SW 1271 (cell line): Measurements from ENCODE around the gene FLOT2.
"Not testable (repeated sequence)": the region's sequence is repeated elsewhere in the genome, so short reads cannot be mapped to it uniquely, and the experiment has no call there.

Experiments used
- DNase-seq, 2 experiments: peaks; one replicate each; lab custom pipeline; 2025; lab: John Stamatoyannopoulos, UW

The FLOT2 gene

GRCh38 chr17:28895794-28896447, 1.6 kb downstream of the FLOT2 start:
- peak in 1 of 2 experiments; percentile 8 for DNase-seq

GRCh38 chr17:28893248-28894183, 4.0 kb downstream of the FLOT2 start:
- DNase-seq: not testable (repeated sequence)

GRCh38 chr17:28892024-28892423, 5.5 kb downstream of the FLOT2 start:
- no peak for DNase-seq

- no peak for DNase-seq
These were observed 6.3 kb downstream of the FLOT2 start for GRCh38 chr17:28891201-28891600.

GRCh38 chr17:28889996-28890395, 7.5 kb downstream of the FLOT2 start:
- DNase-seq: no peak

GRCh38 chr17:28888832-28889231, 8.7 kb downstream of the FLOT2 start:
- DNase-seq: no peak

GRCh38 chr17:28887871-28888471, 9.6 kb downstream of the FLOT2 start:
- no peak for DNase-seq

- no peak for DNase-seq
These were observed 11.6 kb downstream of the FLOT2 start for GRCh38 chr17:28885951-28886350.

- no peak for DNase-seq
These were observed 12.2 kb downstream of the FLOT2 start for GRCh38 chr17:28885363-28885762.

GRCh38 chr17:28883967-28884702, 13.4 kb downstream of the FLOT2 start:
- DNase-seq: no peak

GRCh38 chr17:28882154-28882895, 15.2 kb downstream of the FLOT2 start:
- DNase-seq: no peak

GRCh38 chr17:28881533-28882056, 15.9 kb downstream of the FLOT2 start:
- DNase-seq: no peak

- DNase-seq: no peak
These were observed 17.0 kb downstream of the FLOT2 start for GRCh38 chr17:28880572-28880945.

GRCh38 chr17:28879886-28880571, 17.5 kb downstream of the FLOT2 start:
- no peak for DNase-seq

GRCh38 chr17:28878981-28879380, 18.6 kb downstream of the FLOT2 start:
- DNase-seq: peak in 1 of 2 experiments; percentile 45

GRCh38 chr17:28878158-28878910, 19.2 kb downstream of the FLOT2 start:
- DNase-seq: no peak

- DNase-seq: not testable (repeated sequence)
These were observed 20.3 kb downstream of the FLOT2 start for GRCh38 chr17:28877150-28877711.

GRCh38 chr17:28875848-28876550, 21.5 kb downstream of the FLOT2 start:
- no peak for DNase-seq

GRCh38 chr17:28874750-28875149, 22.8 kb downstream of the FLOT2 start:
- DNase-seq: no peak
